NOMO-1 (cell line): Measurements from ENCODE around the gene BTG3.

ENCODE experiments used
- DNase-seq, 2 experiments: peaks; one replicate each; lab custom pipeline; 2025; ENCODE audit not compliant: unreplicated experiment in 2 of 2; lab: John Stamatoyannopoulos, UW

Gene BTG3

GRCh38 chr21:17612565-17613241, at the start of gene BTG3:
Gene BTG3, minus strand, starts transcription at chr21:17612901. Its CDS starts 3,757 bp downstream, at chr21:17609144.
- DNase-seq = peak; percentile 59 to 85

- no peak for DNase-seq
Observed at GRCh38 chr21:17660862-17661261, 48.2 kb upstream of the BTG3 start.

GRCh38 chr21:17660452-17660851, 47.8 kb upstream of the BTG3 start:
- peak; percentile 62 to 86 for DNase-seq

DNA sequence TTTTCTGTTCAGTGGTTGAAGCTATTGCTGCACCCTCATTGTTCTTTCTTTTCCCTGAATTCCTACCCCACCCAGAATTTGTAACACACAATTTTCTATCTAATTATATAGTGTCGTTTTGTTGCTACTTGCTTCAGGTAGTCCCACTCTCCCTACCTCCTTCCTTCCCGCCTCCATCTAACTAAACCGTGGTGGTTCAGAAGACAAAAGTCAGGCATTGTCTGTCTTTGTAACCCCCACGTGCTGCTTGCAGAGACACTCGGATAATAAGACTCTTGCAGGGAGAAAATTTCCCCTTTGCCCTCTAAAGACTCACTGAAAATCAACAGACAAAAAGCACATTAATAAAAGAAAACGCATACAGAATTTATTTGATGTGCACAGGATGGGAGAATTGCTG, 46.2 kb upstream of the BTG3 start:
- DNase-seq = no peak

DNA sequence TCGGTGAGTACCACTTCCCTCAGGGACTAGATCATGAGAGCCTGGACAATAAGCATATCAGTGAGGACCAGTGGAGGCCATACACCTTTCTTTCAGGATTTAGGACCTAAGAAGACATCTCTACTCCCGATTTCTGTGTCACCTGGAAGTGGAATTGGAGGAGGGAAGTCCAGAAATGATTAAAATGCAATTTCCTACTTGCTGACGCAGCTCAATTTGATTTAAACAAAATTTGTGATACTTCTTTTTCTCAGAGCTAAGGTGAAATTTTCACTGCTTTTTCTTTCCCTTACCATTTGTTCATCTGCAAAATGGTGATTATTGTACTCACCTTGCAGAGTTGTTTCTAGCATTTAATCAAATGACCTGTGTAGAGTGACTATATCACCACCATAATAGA, 38.8 kb upstream of the BTG3 start:
- no peak for DNase-seq

- no peak for DNase-seq
Observed at GRCh38 chr21:17650292-17650691, 37.6 kb upstream of the BTG3 start.

GRCh38 chr21:17646790-17647189, 34.1 kb upstream of the BTG3 start:
- DNase-seq = no peak

GRCh38 chr21:17644186-17644585, 31.5 kb upstream of the BTG3 start:
- DNase-seq = no peak

DNA sequence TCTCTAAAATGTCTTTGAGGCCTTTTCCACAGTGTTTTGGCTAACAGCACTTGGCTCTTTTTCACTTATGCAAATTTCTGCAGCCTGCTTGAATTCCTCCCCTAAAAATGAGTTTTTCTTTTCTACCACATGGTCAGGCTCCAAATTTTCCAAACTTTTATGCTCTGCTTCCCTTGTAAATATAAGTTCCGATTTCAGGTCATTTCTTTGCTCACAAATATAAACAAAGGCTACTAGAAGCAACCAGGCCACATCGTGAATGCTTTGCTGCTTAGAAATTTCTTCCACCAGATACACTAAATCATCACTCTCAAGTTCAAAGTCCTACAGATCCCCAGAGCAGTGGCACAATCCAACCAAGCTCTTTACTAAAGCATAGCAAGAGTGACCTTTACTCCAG, 28.1 kb upstream of the BTG3 start:
- no peak for DNase-seq

DNA sequence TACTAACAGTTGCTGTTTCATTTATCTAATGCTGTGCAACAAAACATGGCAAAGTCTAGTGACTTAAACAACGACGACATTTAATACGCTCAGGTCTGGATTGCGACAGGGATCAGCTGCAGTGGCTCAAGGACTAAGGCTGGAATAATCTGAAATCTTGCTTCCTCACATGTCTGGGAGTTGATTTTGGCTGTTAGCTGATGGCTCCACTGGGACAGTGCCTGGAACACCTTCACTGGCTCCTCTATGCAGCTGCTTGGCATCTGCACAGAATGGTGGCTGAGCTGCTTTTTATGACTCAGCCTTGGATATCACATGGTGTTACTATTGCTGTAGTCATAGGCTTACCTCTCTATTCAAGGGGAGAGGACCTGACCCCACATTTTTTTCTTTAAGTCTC, 24.0 kb upstream of the BTG3 start:
- no peak for DNase-seq

- DNase-seq = no peak
Observed at GRCh38 chr21:17631195-17631594, 18.5 kb upstream of the BTG3 start.

GRCh38 chr21:17622018-17622417, 9.3 kb upstream of the BTG3 start:
- DNase-seq = no peak

DNA sequence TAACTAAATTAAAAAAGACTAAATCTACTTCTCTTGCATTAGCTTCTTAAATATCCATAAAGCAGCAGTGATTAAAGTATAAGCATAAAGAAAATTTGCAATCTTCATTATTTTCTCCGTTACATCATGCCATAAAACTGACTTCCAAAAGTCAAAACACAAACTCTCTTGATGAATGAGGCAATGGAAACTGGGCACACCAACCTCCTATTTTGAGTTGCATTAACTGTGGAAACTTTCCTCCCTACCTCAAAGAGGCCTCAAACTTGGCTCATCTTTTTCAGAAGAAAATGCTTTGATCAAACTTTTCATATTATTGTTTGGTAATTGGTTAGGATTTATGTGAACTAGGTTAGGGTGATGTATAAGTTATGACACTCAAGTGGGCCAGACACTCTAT, 4.1 kb upstream of the BTG3 start:
- DNase-seq = no peak

DNA sequence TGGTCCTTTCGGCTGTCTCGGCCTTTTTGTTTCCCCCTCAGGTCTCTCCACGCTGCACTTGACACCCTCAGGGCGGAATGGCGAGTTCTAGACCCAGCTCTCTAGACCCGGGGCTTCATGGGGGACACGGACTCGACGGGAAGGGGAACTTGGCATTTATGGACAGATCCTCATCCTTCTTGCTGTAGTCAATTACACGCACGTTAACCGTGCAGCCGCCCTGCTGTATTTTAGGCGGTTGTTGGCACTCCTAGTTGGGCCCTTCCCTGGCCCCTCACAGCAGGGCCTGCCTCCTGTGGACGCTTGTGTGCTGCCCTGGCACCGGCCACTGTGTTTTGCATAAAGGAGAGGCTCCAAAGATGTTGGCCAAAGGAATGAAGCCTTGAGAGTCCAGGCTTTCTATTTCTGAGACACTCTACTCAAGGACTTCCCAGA, 558 bp upstream of the BTG3 start:
- peak; percentile 25 to 34 for DNase-seq

- peak in 1 of 2 experiments; percentile 24 for DNase-seq
Observed at GRCh38 chr21:17612023-17612564, 607 bp downstream of the BTG3 start.

DNA sequence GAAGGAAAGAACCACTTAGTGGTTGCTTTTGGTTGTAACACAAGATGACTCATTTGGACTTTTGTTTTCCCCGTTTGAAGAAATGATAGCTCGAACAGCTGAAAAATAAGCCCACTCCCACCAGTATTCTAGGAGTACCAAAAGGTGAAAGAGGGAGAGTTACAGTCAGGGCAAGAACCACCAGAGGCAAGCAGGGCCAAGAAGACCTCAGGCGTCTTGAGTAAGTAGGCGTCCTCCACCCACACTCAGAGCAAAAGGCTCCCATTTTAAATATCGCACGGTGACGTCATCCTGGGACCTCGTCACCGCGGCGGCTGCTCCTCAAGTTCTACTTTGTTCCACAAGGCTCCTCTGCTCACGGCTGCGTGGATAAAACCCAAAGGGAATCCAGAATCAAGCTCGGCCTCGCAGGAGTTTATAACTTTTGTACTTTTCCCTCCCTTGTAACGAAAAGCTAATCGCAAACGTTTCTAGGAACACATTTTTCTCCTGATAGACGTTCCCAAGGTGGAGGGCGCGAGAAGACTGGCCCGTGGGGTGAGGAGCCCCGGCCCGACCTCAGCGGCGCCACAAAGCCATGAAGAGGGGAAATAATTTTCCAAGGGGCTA, 1.2 kb downstream of the BTG3 start:
- DNase-seq = peak; percentile 73 to 76

GRCh38 chr21:17610911-17611310, 1.8 kb downstream of the BTG3 start:
- no peak for DNase-seq

DNA sequence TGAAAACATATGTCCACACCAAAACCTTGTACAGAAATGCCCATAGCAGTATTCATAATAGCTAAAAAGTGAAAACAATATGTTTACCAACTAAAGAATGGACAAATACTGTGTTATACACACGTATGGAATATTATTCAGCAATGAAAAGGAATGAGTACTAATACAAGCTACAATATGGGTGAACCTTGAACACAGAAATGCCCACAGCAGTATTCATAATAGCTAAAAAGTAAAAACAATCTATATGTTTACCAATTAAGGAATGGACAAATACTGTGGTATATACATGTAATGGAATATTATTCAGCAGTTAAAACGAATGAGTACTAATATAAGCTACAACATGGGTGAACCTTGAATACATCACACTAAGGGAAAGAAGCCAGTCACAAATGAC, 3.0 kb downstream of the BTG3 start:
- DNase-seq = no peak

GRCh38 chr21:17607684-17608083, 5.0 kb downstream of the BTG3 start:
- DNase-seq = no peak

DNA sequence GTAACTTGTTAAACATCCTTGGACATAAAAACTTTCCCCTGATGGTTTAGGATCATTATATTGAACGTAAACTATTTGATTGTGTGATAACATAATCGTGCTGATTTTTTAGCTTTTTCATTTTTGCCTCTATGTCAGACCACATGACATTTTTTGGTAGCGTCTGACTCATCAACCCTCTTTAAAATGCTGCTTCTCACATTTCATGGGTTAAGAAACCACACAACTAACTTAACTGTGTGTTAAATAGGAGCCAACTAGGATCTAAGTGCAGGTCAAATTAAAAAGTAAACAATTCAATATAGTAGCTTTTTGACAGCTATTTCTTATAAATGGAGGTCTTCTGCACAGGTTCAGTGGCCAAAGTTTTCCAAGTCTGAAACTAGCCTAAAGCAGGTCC, 9.8 kb downstream of the BTG3 start:
- DNase-seq = no peak

DNA sequence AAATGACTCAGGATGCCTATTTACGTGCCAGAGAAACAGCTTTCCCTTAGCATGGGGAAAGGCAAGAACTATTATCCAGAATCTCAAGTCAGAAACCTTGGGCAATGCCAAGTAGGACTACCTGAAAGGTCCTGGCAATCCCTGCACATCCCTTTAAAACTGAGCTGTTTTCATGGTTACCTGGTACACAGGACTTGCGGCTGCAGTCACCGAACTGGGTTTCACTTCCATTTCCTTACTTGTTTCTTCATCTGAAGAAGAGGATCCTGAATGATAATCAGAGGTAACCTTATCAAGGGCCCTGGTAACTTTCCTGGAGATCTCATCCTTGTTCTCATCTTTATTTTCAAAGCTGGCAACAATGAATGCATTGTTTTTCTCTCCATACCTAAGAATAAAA, 14.3 kb downstream of the BTG3 start:
- no peak for DNase-seq

GRCh38 chr21:17597680-17598079, 15.0 kb downstream of the BTG3 start:
- no peak for DNase-seq
